ENCODE measurements around the gene SNTB2.
A peak's percentile ranks its signal among the peaks of the same experiment; 100 is the strongest.

SNTB2 gene

GRCh38 chr16:69182730-69183416, 4.1 kb upstream of the SNTB2 start:
- ATAC-seq = no peak

DNA sequence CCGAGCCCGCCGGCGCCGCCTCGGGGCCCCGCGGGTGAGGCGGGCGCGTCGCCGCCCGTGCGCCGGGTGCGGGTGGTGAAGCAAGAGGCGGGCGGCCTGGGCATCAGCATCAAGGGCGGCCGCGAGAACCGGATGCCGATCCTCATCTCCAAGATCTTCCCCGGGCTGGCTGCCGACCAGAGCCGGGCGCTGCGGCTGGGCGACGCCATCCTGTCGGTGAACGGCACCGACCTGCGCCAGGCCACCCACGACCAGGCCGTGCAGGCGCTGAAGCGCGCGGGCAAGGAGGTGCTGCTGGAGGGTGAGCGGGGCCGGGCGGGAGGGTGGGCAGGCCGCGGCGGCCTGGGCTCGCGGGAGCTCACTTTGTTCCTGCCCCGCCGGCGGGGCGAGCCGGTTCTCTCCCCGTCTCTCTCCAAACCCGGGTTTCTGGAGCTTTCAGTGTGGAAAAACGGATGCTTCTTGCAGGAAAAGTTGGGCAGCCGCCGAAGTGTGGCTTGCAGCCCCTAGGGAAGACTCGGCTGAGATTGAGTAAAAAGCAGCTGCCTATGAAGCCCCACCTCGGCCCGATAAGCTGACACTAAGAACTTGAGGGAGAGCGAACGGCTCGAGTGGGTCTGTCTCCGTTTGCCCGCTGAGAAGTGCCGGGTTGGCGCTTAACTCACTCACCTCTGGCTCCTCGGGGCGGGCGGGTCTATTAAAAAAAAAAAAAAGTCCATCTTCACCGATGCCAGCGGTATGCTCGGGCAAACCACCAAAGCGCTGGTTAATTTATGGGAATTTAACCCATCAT, 677 bp downstream of the SNTB2 start:
- ATAC-seq = peak; percentile 39 to 50

GRCh38 chr16:69188236-69188549, 1.2 kb downstream of the SNTB2 start:
- no peak for ATAC-seq

DNA sequence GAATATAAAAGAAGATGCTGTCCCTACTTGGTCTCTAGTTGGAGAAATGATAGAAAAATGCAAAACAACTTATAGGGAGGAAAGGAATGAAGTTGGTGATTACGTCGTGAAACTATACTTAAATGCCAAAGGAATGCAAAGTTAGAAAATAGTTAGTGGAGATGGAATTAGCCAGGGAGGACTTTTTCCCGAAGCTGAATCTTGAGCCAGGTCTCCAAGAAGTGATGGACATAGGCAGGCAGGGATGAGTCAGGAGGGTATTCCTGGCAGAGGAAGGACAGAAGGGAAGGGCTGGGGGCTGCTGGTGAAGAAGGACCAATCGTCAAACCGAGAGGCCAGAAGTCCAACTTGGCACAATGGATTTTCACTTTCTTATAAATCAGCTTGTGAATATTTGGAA, 1.8 kb downstream of the SNTB2 start:
- no peak for ATAC-seq

DNA sequence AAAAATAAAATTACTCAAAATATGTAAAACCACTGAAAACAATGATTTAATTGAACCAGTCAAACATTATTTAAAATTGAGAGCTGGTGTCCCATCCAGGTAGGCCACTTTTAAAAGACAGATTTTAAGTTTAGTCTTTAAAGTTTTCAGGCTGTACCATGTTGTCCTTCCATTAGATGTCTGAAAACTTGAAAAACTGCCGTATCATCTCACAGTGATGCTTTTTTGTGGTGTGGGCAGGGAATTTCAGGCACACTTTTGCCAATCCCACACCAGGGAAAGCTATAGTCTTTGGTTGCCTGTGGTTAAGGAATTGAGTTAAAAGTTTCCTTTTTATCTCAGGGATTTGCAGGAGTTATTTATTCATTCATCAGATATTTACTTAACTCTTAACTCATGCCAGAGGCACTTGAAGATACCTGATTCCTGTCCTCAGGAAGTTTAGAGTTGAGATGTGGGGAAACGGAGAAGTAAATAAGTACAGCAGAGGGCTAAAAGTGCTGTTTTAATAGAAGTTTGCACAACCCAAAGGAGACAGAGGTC, 3.2 kb downstream of the SNTB2 start:
- no peak for ATAC-seq

DNA sequence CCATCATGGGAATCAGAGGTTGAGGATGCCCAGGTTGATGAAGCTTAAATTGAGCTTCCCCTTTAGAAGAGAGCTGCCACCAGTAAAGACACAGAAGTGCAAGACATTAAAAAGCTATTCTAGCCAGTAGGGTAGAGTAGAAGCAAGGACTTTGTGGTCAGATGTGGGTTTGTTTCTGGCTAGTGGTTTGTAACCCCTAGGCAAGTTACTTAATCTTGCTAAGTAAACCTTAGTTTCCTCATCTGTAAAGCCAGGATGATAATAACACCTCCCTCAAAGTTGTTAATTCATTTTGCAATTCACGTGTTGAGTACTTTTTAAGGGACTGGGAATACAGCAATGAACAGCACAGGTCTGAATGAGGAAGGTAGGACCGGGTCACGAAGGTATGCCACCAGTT, 3.6 kb downstream of the SNTB2 start:
- no peak for ATAC-seq

DNA sequence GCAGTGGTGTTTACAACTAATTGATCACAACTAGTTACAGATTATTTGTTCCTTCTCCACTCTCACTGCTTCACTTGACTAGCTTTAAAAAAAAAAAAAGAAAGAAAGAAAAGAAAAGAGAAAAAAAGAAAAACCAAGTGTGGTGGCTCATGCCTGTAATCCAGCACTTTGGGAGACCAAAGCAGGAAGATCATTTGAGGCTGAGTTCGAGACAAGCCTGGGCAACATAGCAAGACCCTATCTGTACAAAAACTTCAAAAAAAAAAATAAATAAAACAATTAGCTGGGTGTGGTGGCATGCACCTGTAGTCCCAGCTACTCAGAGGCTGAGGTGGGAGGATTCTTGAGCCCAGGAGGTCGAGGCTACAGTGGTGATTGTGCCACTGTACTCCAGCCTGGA, 4.2 kb downstream of the SNTB2 start:
- ATAC-seq = no peak

GRCh38 chr16:69193855-69194254, 6.9 kb downstream of the SNTB2 start:
- ATAC-seq = no peak

DNA sequence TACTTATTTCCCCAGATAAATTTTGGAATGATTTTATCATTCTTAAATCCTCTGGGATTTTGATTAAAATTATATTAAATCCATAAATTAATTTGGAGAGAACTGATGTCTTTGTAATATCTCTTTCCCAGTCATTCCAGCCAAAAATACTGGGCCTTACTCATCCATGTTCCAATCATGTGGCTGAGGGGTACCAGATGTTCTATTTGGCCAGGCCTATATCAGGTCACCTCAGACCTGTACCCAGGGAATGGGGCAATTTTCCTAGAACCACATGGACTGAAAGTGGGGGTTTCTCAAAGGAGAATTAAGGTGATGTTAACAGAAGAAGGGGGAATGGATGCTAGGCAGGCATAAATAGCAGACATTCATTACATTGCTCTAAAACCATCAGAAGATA, 7.5 kb downstream of the SNTB2 start:
- ATAC-seq = no peak

- no peak for ATAC-seq
Measured at GRCh38 chr16:69195369-69196029, 8.5 kb downstream of the SNTB2 start.

GRCh38 chr16:69197573-69197972, 10.6 kb downstream of the SNTB2 start:
- ATAC-seq = no peak

DNA sequence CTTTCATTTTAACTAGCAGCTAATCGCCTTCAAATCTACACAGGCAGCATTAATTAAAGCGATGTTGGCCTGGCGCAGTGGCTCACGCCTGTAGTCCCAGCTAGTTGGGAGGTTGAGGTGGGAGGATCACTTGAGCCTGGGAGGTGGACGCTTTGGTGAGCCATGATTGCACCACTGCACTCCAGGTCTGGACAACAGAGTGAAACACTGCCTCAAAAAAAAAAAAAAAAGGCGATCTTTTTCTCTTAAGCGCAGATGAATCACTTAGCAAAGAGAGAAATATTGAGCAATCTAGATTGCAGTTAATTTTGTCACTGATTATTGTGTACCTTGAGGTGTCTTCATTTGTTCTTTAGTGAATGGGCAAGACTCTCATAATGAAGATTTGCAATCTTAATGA, 12.4 kb downstream of the SNTB2 start:
- ATAC-seq = no peak

- no peak for ATAC-seq
Measured at GRCh38 chr16:69201291-69201690, 14.3 kb downstream of the SNTB2 start.

DNA sequence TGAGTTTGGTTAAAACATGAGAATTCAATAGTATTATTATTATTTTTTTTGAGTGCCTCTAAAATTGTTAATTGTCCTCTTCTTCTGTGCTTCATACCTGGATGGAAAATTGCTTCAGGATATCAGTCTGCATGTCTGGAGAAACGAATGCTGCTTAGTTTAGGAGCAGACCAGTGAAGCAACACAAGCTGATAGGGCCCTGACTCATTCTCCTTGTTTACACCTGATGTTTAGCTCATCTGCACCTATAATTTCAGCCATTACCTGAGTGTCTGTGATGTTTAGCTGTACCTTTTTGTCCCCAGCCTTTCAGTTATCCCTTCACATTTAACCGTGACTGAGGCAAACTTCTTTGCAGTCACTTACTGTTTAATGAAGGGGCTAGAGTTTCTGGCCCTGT, 14.8 kb downstream of the SNTB2 start:
- ATAC-seq = no peak

DNA sequence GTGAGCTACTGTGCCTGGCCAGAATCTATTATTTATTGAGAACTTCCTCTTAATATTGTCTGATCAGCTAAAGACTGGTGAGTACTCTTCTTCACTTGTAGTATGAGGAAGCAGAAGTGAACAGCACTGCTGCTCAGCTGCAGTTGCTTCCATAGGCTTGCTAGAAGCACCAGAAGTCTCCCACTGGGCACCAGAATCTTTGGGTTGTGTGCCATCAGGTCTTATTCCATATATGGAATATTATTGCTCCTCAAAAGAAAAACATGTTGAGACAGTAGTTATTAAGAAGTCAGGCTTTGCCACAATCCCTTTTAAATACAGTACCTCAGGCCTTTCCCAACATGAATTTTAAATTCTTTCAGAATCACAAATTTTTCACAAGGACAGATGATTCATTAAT, 17.2 kb downstream of the SNTB2 start:
- ATAC-seq = no peak

GRCh38 chr16:69209735-69210134, 22.8 kb downstream of the SNTB2 start:
- ATAC-seq = no peak

GRCh38 chr16:69217433-69217832, 30.5 kb downstream of the SNTB2 start:
- peak in 1 of 2 donors; percentile 80 for ATAC-seq

GRCh38 chr16:69219279-69219678, 32.3 kb downstream of the SNTB2 start:
- peak in 1 of 2 donors; percentile 24 for ATAC-seq

DNA sequence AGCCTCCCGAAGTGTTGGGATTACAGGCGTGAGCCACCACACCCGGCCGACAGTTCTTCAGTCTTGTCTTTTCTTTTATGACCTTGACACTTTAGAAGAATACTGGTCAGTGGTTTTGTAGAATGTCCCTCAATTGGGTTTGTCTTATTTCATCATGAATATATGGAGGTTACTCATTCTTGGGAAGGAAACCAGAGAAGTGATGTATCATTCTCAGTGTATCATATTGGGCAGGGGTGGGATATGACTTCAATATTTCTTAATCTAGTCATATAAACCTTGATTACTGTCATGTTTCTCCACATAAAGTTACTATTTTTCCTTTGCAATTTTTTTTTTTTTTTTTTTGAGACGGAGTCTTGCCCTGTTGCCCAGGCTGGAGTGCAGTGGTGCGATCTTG, 36.9 kb downstream of the SNTB2 start:
- no peak for ATAC-seq

GRCh38 chr16:69225121-69225520, 38.2 kb downstream of the SNTB2 start:
- ATAC-seq = no peak

- no peak for ATAC-seq
Measured at GRCh38 chr16:69233124-69233523, 46.2 kb downstream of the SNTB2 start.

DNA sequence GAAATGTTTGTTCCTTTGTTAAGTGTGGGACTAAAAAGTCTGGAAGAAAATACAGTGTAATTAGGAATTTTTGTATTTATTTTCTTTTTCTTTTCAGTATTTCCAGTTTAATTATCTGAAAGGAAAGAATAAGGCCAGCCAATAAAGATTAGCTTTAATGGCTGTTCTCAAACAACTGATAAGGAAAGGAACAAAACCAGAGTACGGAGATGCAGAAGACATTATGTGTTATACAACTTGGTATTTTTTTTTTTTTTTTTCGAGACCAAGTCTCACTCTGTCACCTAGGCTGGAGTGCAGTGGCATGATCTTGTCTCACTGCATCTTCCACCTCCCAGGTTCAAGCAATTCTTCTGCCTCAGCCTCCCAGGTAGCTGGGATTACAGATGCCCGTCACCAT, 47.5 kb downstream of the SNTB2 start:
- no peak for ATAC-seq

- no peak for ATAC-seq
Measured at GRCh38 chr16:69236319-69236718, 49.4 kb downstream of the SNTB2 start.

GRCh38 chr16:69237296-69237695, 50.3 kb downstream of the SNTB2 start:
- ATAC-seq = no peak

Data from activated CD4-positive, CD25-positive, alpha-beta regulatory T cell treated with anti-CD3 and anti-CD28 coated beads, Interleukin-2, amount 50 U/mL, for 24 hours (primary cell).